HEK293T (cell line): ENCODE measurements around the gene PIP5K1C.
"Not testable (repeated sequence)": the region's sequence is repeated elsewhere in the genome, so short reads cannot be mapped to it uniquely, and the experiment has no call there.

Experiments used
- CTCF ChIA-PET: fragments of 350-600 bp; formaldehyde crosslinking; extraction: SDS; loops from one replicate; lab custom pipeline; 2021; ENCODE audit warnings: antibody characterized with exemption, inconsistent platforms; lab: Yijun Ruan, JAX
- POLR2A ChIA-PET: fragments of 350-600 bp; formaldehyde crosslinking; extraction: SDS; loops from one replicate; lab custom pipeline; 2020; ENCODE audit warnings: antibody characterized with exemption, inconsistent platforms; lab: Yijun Ruan, JAX
- DNase-seq: peaks from one replicate; pipeline ENCODE4 v3.0.0; 2012; ENCODE audit warnings: mixed read lengths; ENCODE audit errors: extremely low spot score
- ARNT ChIP-seq: fragments of 450-650 bp; IDR thresholded peaks from 2 replicates; pipeline ENCODE4 v1.6.1; 2017; ENCODE audit warnings: mild to moderate bottlenecking
- BHLHE40 ChIP-seq: fragments of 450-650 bp; IDR thresholded peaks from 2 replicates; pipeline ENCODE4 v1.6.1; 2016; ENCODE audit warnings: mild to moderate bottlenecking, moderate library complexity, borderline replicate concordance
- CTBP1 ChIP-seq: fragments of 450-650 bp; IDR thresholded peaks from 2 replicates; pipeline ENCODE4 v1.6.1; 2016; ENCODE audit warnings: borderline replicate concordance
- ELF4 ChIP-seq: fragments of 450-650 bp; IDR thresholded peaks from 2 replicates; pipeline ENCODE4 v1.6.1; 2017; ENCODE audit warnings: antibody characterized with exemption
- FOXA1 ChIP-seq: fragments of 450-650 bp; IDR thresholded peaks from 2 replicates; pipeline ENCODE4 v1.6.1; 2016; ENCODE audit warnings: mild to moderate bottlenecking
- FOXK2 ChIP-seq: fragments of 450-650 bp; IDR thresholded peaks from 2 replicates; pipeline ENCODE4 v1.6.1; 2016; ENCODE audit warnings: mild to moderate bottlenecking
- FOXM1 ChIP-seq: fragments of 450-650 bp; IDR thresholded peaks from 2 replicates; pipeline ENCODE4 v1.6.1; 2017; ENCODE audit warnings: mild to moderate bottlenecking, borderline replicate concordance
- HDGF ChIP-seq: fragments of 450-650 bp; IDR thresholded peaks from 2 replicates; pipeline ENCODE4 v1.6.1; 2017; ENCODE audit warnings: antibody characterized with exemption, borderline replicate concordance
- L3MBTL2 ChIP-seq: fragments of 450-650 bp; conservative IDR thresholded peaks from 2 replicates; pipeline ENCODE4 v1.6.1; 2016; ENCODE audit warnings: mild to moderate bottlenecking
- LEF1 ChIP-seq: fragments of 450-650 bp; IDR thresholded peaks from 2 replicates; pipeline ENCODE4 v1.6.1; 2017; ENCODE audit warnings: mild to moderate bottlenecking, borderline replicate concordance
- NFRKB ChIP-seq: fragments of 450-650 bp; IDR thresholded peaks from 2 replicates; pipeline ENCODE4 v1.6.1; 2016; ENCODE audit warnings: mild to moderate bottlenecking, moderate library complexity
- SP1 ChIP-seq: fragments of 450-650 bp; IDR thresholded peaks from 2 replicates; pipeline ENCODE4 v1.6.1; 2017
- SUZ12 ChIP-seq: fragments of 450-650 bp; IDR thresholded peaks from 2 replicates; pipeline ENCODE4 v1.6.1; 2016; ENCODE audit warnings: mild to moderate bottlenecking
- TARDBP ChIP-seq: fragments of 450-650 bp; IDR thresholded peaks from 2 replicates; pipeline ENCODE4 v1.6.1; 2016
- ZNF384 ChIP-seq: fragments of 450-650 bp; IDR thresholded peaks from 2 replicates; pipeline ENCODE4 v1.6.1; 2016
- TF ChIP-seq, protein P1 (sequence below): fragments of 450-650 bp; IDR thresholded peaks from 2 replicates; pipeline ENCODE4 v1.6.1; 2016

The PIP5K1C gene

DNA sequence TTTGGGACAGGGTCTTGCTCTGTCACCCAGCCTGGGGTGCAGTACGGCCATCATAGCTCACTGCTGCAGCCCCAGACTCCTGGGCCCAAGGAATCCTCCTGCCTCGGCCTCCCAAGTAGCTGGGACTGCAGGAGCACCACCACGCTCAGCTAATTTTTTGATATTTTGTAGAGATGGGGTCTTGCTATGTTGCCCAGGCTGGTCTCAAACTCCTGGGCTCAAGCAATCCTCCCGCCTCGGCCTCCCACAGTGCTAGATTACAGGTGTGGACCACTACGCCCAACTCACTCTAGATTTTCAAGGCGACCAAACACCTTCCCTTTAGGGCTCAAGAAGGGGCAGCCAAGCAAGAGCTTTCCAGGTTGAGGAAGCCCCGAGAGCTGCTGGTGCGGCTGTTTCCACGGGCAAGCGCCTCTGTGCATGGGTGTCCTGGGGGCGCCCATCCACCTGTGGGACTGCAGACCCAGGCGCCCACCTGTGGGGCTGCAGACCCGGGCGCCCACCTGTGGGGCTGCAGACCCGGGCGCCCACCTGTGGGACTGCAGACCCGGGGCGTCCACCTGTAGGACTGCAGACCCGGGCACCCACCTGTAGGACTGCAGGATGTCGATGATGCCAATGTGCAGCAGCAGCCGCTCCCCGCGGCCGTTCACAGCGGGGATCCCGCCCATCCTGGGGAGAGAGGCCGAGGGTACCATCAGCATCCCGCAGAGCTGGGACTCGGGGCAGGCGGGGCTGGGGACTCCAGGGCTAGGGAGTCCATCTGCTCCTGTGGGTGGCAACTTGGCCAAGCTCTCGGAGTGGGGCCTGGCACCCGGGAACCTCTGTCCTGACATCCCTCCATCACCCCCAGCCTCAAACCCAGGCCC lies 52.0 kb downstream of the PIP5K1C start:
- ChIA-PET CTCF (no interaction called here), POLR2A (no interaction called here)
- DNase-seq = no peak
- TF ChIP-seq NFRKB (no peak), FOXA1 (no peak), L3MBTL2 (no peak), HDGF (no peak), ZNF384 (no peak), CTBP1 (no peak), LEF1 (no peak), ELF4 (no peak), BHLHE40 (no peak), FOXM1 (no peak), FOXK2 (no peak)
- TF ChIP-seq, protein P1, sequence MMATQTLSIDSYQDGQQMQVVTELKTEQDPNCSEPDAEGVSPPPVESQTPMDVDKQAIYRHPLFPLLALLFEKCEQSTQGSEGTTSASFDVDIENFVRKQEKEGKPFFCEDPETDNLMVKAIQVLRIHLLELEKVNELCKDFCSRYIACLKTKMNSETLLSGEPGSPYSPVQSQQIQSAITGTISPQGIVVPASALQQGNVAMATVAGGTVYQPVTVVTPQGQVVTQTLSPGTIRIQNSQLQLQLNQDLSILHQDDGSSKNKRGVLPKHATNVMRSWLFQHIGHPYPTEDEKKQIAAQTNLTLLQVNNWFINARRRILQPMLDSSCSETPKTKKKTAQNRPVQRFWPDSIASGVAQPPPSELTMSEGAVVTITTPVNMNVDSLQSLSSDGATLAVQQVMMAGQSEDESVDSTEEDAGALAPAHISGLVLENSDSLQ = no peak

GRCh38 chr19:3647102-3647501 lies 53.2 kb downstream of the PIP5K1C start:
- CTCF ChIA-PET, POLR2A ChIA-PET, DNase-seq: not testable (repeated sequence)

- no peak for TF ChIP-seq ELF4
- TF ChIP-seq, protein P1 = no peak
- no peak for TF ChIP-seq SP1
- no peak for TF ChIP-seq SUZ12
- no peak for TF ChIP-seq TARDBP
- TF ChIP-seq NFRKB = no peak
- no peak for TF ChIP-seq HDGF
- no peak for TF ChIP-seq LEF1
- TF ChIP-seq L3MBTL2 = no peak
- no peak for TF ChIP-seq ZNF384
- TF ChIP-seq BHLHE40 = no peak
- TF ChIP-seq ARNT = no peak
- TF ChIP-seq CTBP1 = no peak
- ChIA-PET CTCF (no interaction called here), POLR2A (no interaction called here)
- no peak for DNase-seq
These were observed 53.8 kb downstream of the PIP5K1C start for GRCh38 chr19:3646336-3647092.

GRCh38 chr19:3645726-3646125 lies 54.5 kb downstream of the PIP5K1C start:
- TF ChIP-seq ARNT = no peak
- no peak for DNase-seq
- POLR2A ChIA-PET = no interaction called here
- CTCF ChIA-PET = no interaction called here

GRCh38 chr19:3645067-3645396 lies 55.2 kb downstream of the PIP5K1C start:
- no peak for DNase-seq
- TF ChIP-seq, protein P1 = no peak
- TF ChIP-seq BHLHE40 (no peak), CTBP1 (no peak), FOXA1 (no peak)
- ChIA-PET POLR2A (no interaction called here), CTCF (no interaction called here)

- no peak for DNase-seq
- CTCF ChIA-PET = no interaction called here
- POLR2A ChIA-PET = no interaction called here
- TF ChIP-seq FOXA1 = no peak
- no peak for TF ChIP-seq SP1
- TF ChIP-seq ELF4 = no peak
- no peak for TF ChIP-seq BHLHE40
- TF ChIP-seq CTBP1 = no peak
- TF ChIP-seq ARNT = no peak
- no peak for TF ChIP-seq L3MBTL2
- no peak for TF ChIP-seq LEF1
- no peak for TF ChIP-seq ZNF384
- no peak for TF ChIP-seq TARDBP
- no peak for TF ChIP-seq SUZ12
- TF ChIP-seq FOXK2 = no peak
- TF ChIP-seq, protein P1 = no peak
- no peak for TF ChIP-seq HDGF
- TF ChIP-seq FOXM1 = no peak
- TF ChIP-seq NFRKB = no peak
These were observed 55.8 kb downstream of the PIP5K1C start for GRCh38 chr19:3644351-3645066.
